PC-3 (cell line): ENCODE measurements around the gene HYAL2. TPM values are rescaled to one million over a fixed set of nuclear protein-coding genes. Genes with fewer than 3 reads are reported as not detected.

Experiments
- ATAC-seq: fragments of 200-7000 bp; cut with Tn5 transposase; 2 replicates; pipeline ENCODE4 v1.9.1; 2020; ENCODE audit warnings: mild to moderate bottlenecking, moderate library complexity
- BruUV-seq: library from RNA; stranded (reverse); fragments of 400-500 nt; replicated peaks from 2 replicates; lab custom pipeline; 2021; lab: Mats Ljungman, UMichigan
- CTCF ChIA-PET: fragments of 300-600 bp; sonication (Branson Sonifier 250); formaldehyde crosslinking; loops from one replicate; lab custom pipeline; 2022; ENCODE audit warnings: antibody characterized with exemption; lab: Charles Lee
- POLR2A ChIA-PET: fragments of 300-600 bp; sonication (Branson Sonifier 250); formaldehyde crosslinking; loops from one replicate; lab custom pipeline; 2022; ENCODE audit warnings: antibody characterized with exemption; ENCODE audit not compliant: unreplicated experiment; lab: Charles Lee
- DNase-seq: peaks from one replicate; pipeline ENCODE4 v3.0.0-alpha.2; 2015
- H2AFZ ChIP-seq: fragments of 300-600 bp; sonication (generic); 2 replicates; pipeline ENCODE4 v1.6.0; 2016; ENCODE audit warnings: antibody characterized with exemption, low read length
- H3F3A ChIP-seq: fragments of 300-600 bp; sonication (generic); one replicate; pipeline ENCODE4 v1.6.0; 2017; ENCODE audit warnings: antibody characterized with exemption, low read length, control low read depth, mild to moderate bottlenecking; ENCODE audit not compliant: unreplicated experiment
- H3K27ac ChIP-seq: fragments of 300-600 bp; sonication (generic); 2 replicates; pipeline ENCODE4 v1.5.1; 2016; ENCODE audit warnings: mild to moderate bottlenecking, low read length
- H3K27me3 ChIP-seq: fragments of 300-600 bp; sonication (generic); 2 replicates; pipeline ENCODE4 v1.6.1; 2016; ENCODE audit warnings: low read length, mixed read lengths
- H3K36me3 ChIP-seq: fragments of 300-600 bp; sonication (generic); 2 replicates; pipeline ENCODE4 v1.6.1; 2016; ENCODE audit warnings: low read depth, mixed run types, low read length, mixed read lengths
- H3K4me1 ChIP-seq: fragments of 300-600 bp; sonication (generic); 2 replicates; pipeline ENCODE4 v1.5.1; 2016; ENCODE audit warnings: low read length; ENCODE audit not compliant: insufficient read depth
- H3K4me2 ChIP-seq: fragments of 300-600 bp; sonication (generic); 2 replicates; pipeline ENCODE4 v1.6.0; 2016; ENCODE audit warnings: low read length
- H3K4me3 ChIP-seq: fragments of 300-600 bp; sonication (generic); 2 replicates; pipeline ENCODE4 v1.5.1; 2016; ENCODE audit warnings: mild to moderate bottlenecking, low read length, mixed read lengths
- H3K79me2 ChIP-seq: fragments of 300-600 bp; sonication (generic); 2 replicates; pipeline ENCODE4 v1.6.1; 2017; ENCODE audit warnings: low read length, mixed read lengths
- H3K9ac ChIP-seq: fragments of 300-600 bp; sonication (generic); 2 replicates; pipeline ENCODE4 v1.6.0; 2016; ENCODE audit warnings: mild to moderate bottlenecking, low read length
- H3K9me2 ChIP-seq: fragments of 300-600 bp; sonication (generic); replicated peaks from 2 replicates; pipeline ENCODE4 v1.6.1; 2016; ENCODE audit warnings: mixed run types, low read length, mixed read lengths
- H3K9me3 ChIP-seq: fragments of 300-600 bp; sonication (generic); 2 replicates; pipeline ENCODE4 v1.6.1; 2016; ENCODE audit warnings: low read length, mixed read lengths
- H4K20me1 ChIP-seq: fragments of 300-600 bp; sonication (generic); 2 replicates; pipeline ENCODE4 v1.6.1; 2016; ENCODE audit warnings: low read length, mixed read lengths
- EZH2 ChIP-seq: fragments of 300-600 bp; sonication (generic); IDR thresholded peaks from one replicate; pipeline ENCODE4 v1.6.1; 2017; ENCODE audit warnings: antibody characterized with exemption, mild to moderate bottlenecking, low read length; ENCODE audit not compliant: unreplicated experiment
- EZH2phosphoT487 ChIP-seq: fragments of 300-600 bp; sonication (generic); IDR thresholded peaks from 2 replicates; pipeline ENCODE4 v1.6.1; 2018; ENCODE audit warnings: mild to moderate bottlenecking, antibody characterized with exemption, low read length, borderline replicate concordance
- intact Hi-C: fragments of 100-400 bp; cut with micrococcal nuclease; formaldehyde crosslinking; loops from 2 replicates; pipeline ENCODE4 v1.9.0; 2023
- total RNA-seq: library from RNA; depleted of rRNA; stranded (reverse); fragments of >200 nt; gene quantifications from 2 replicates; pipeline ENCODE4 v1.2.3, GENCODE V29; 2014
- TF ChIP-seq, protein P1 (sequence below): fragments of 300-600 bp; sonication (generic); conservative IDR thresholded peaks from 2 replicates; pipeline ENCODE4 v1.5.1; 2017; ENCODE audit warnings: antibody characterized with exemption, low read depth, mild to moderate bottlenecking, low read length

HYAL2 gene
- total RNA-seq, 1 experiment from 2014 or later = 97.8 TPM

- H3K4me1 ChIP-seq = peaks cover 20% of the 10 kb centered on the region
- H3F3A ChIP-seq = no peaks in the 10 kb centered on the region
- ChIA-PET CTCF (interaction anchor here (0.7 to 1.6 kb wide), 4 partner anchors 22 to 53 kb away, joined by 4 to 7 read pairs (median 6); no protein-coding TSS in a partner anchor), POLR2A (interaction anchor here (0.6 to 1.8 kb wide), 4 partner anchors 10 to 51 kb away, joined by 3 to 12 read pairs (median 6); partner anchors contain the start of genes CYB561D2 and NPRL2)
- no TSS peak for BruUV-seq
- peaks cover 14% of the 10 kb centered on the region for H3K79me2 ChIP-seq
- H3K36me3 ChIP-seq = no peaks in the 10 kb centered on the region
- peak overlapping the region; percentile 57; the same call in 1 of the 2 replicates for H2AFZ ChIP-seq
- H4K20me1 ChIP-seq = no peaks in the 10 kb centered on the region
- no peak for TF ChIP-seq EZH2phosphoT487
- no peak for TF ChIP-seq EZH2
- TF ChIP-seq, protein P1, sequence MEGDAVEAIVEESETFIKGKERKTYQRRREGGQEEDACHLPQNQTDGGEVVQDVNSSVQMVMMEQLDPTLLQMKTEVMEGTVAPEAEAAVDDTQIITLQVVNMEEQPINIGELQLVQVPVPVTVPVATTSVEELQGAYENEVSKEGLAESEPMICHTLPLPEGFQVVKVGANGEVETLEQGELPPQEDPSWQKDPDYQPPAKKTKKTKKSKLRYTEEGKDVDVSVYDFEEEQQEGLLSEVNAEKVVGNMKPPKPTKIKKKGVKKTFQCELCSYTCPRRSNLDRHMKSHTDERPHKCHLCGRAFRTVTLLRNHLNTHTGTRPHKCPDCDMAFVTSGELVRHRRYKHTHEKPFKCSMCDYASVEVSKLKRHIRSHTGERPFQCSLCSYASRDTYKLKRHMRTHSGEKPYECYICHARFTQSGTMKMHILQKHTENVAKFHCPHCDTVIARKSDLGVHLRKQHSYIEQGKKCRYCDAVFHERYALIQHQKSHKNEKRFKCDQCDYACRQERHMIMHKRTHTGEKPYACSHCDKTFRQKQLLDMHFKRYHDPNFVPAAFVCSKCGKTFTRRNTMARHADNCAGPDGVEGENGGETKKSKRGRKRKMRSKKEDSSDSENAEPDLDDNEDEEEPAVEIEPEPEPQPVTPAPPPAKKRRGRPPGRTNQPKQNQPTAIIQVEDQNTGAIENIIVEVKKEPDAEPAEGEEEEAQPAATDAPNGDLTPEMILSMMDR = no peak
- H3K27ac ChIP-seq = peak overlapping the region; percentile 90
- H3K4me3 ChIP-seq = peak overlapping the region; percentile 52
- ATAC-seq (no peak), DNase-seq (no peak)
- intact Hi-C loops = loop anchor here (1.0 to 2.0 kb wide), 3 partner anchors 18 to 65 kb away; no protein-coding TSS in a partner anchor
- H3K27me3 ChIP-seq = no peaks in the 10 kb centered on the region
- no peaks in the 10 kb centered on the region for H3K9me2 ChIP-seq
- H3K9ac ChIP-seq = peak overlapping the region; percentile 81
- H3K4me2 ChIP-seq = peak overlapping the region; percentile 71
- no peaks in the 10 kb centered on the region for H3K9me3 ChIP-seq
These were observed 23.0 kb downstream of the HYAL2 start for GRCh38 chr3:50299638-50299928.

DNA sequence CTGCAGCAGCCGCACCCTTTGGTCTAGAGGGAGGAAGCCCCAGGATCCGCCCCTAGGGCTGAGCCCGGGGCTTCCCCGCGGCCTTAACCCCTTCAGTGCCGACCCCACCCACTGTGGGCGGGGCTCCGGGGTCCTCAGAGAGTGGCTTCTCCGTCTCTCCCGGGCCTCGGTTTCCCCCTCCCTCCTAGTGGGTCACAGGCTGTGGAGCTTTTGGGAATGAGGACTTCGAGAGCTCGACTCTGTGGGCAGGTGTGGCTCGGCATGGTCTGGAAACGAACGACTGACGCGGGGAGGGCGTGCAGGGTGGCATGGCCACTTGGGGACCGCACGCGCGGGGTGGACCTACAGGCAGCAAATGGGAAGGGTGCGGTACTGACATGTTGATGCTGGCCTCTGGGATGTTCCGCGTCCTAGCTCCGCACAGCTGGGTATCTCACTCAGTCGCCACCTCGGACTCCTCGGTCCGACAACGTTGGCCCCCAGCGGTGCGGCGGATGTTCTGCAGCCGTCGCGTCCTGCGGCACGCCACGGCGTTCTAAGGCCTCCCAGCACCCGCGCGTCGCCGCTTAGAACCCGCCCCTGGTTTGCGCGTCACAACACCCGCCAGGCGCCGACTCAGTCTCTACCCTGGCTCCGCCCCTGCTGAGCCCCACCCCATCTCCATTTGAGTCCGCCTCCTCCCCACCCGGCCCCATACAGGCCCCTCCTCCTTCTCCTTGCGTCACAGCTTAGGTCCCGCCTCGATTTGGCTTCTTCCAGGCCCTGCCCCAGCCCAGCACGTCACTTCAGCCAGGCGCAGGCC, 23.5 kb downstream of the HYAL2 start, which contains the start of the genes HYAL3 and NAA80:
Gene HYAL3 (minus strand): TSS at position 570 of the 802 bp plus-strand sequence. CDS start 3,803 bp downstream, outside the sequence.
Gene NAA80 (minus strand): TSS at position 570 of the 802 bp plus-strand sequence. CDS start 1,942 bp downstream, outside the sequence.
- DNase-seq (peak; percentile 99), ATAC-seq (peak; percentile 86)
- ChIA-PET POLR2A (interaction anchor here (0.6 to 1.8 kb wide), 4 partner anchors 10 to 52 kb away, joined by 3 to 12 read pairs (median 6); partner anchors contain the start of genes CYB561D2 and NPRL2), CTCF (interaction anchor here (0.7 to 1.6 kb wide), 4 partner anchors 23 to 52 kb away, joined by 4 to 7 read pairs (median 6); no protein-coding TSS in a partner anchor)
- peak within 1 kb of the TSS; percentile 93 for H3K9ac ChIP-seq
- peaks cover 14% of the 10 kb centered on the region for H3K79me2 ChIP-seq
- TF ChIP-seq EZH2phosphoT487 = no peak
- TF ChIP-seq, protein P1 = peak; percentile 36; the same call in 1 of the 2 replicates
- H3K9me2 ChIP-seq = no peaks in the 10 kb centered on the region
- H3K4me2 ChIP-seq = peak within 1 kb of the TSS; percentile 98
- no peaks in the 10 kb centered on the region for H3K9me3 ChIP-seq
- no peaks in the 10 kb centered on the region for H3K36me3 ChIP-seq
- intact Hi-C loops = loop anchor here (1.0 to 2.0 kb wide), 3 partner anchors 18 to 64 kb away; no protein-coding TSS in a partner anchor
- TSS peak; percentile 71 for BruUV-seq
- H3K27ac ChIP-seq = peak within 1 kb of the TSS; percentile 90
- no peaks in the 10 kb centered on the region for H3F3A ChIP-seq
- H3K4me3 ChIP-seq = peak within 1 kb of the TSS; percentile 94
- H3K4me1 ChIP-seq = peaks cover 20% of the 10 kb centered on the region
- H3K27me3 ChIP-seq = no peaks in the 10 kb centered on the region
- H2AFZ ChIP-seq = peak within 1 kb of the TSS; percentile 86
- H4K20me1 ChIP-seq = no peaks in the 10 kb centered on the region
